SKM-1 (cell line): ENCODE results near the gene WFDC9.
"Not testable (repeated sequence)": the region's sequence is repeated elsewhere in the genome, so short reads cannot be mapped to it uniquely, and the experiment has no call there.

Experiments used
- DNase-seq: peaks from one replicate; lab custom pipeline; 2025; ENCODE audit not compliant: unreplicated experiment; lab: John Stamatoyannopoulos, UW

Gene WFDC9

GRCh38 chr20:45593498-45593897 is 37.6 kb downstream of the WFDC9 start:
- no peak for DNase-seq

- no peak for DNase-seq
Observed at GRCh38 chr20:45592574-45593189, 38.4 kb downstream of the WFDC9 start.

GRCh38 chr20:45589725-45590124 is 41.4 kb downstream of the WFDC9 start:
- DNase-seq: no peak

GRCh38 chr20:45588800-45589199 is 42.3 kb downstream of the WFDC9 start:
- DNase-seq: no peak

DNA sequence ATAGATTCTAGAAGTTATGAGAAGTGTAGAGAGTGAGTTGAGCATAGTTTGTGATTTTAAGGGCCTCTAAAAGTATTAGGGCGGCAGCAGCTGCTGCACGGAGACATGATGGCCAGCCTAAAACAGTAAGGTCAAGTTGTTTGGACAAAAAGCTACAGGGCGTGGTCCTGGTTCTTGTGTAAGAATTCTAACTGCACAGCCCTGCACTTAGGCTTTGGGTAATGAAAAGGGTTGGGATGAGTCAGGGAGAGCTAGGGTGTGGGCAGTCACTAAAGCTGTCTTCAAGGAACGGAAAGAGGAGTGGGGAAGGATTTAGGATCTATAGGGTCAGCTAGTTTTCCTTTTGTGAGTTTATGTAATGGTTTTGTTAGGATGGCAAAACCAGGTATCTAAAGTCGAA is 45.1 kb downstream of the WFDC9 start:
- not testable (repeated sequence) for DNase-seq

GRCh38 chr20:45584294-45584693 is 46.8 kb downstream of the WFDC9 start:
- not testable (repeated sequence) for DNase-seq

- no peak for DNase-seq
Observed at GRCh38 chr20:45583502-45583901, 47.6 kb downstream of the WFDC9 start.

GRCh38 chr20:45581702-45582101 is 49.4 kb downstream of the WFDC9 start:
- no peak for DNase-seq

DNA sequence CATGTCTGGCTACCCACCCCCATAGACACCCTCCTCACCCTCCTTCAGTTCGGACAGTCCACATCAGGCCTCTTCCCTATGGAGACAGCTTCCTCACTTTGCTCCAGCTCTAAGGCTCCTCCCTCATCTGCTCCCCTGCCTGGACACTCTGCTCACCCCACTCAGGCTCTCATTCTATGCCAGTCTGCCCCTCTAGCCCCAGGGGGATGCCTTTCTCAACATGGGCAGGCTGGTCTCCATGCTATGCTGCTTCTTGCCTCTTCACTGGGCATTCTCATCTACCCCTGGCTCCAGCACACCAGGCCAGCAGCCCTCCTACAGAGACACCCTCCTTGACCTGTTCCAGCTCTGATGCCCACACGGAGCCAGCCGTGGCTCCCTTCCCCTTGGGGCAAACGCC is 51.9 kb downstream of the WFDC9 start, which contains the start of gene WFDC8:
TSS of gene WFDC8 (minus strand) at position 101 of the 400 bp plus-strand sequence. CDS start at position 64, 37 bp downstream.
- no peak for DNase-seq

GRCh38 chr20:45578231-45578630 is 52.9 kb downstream of the WFDC9 start:
- DNase-seq: no peak

DNA sequence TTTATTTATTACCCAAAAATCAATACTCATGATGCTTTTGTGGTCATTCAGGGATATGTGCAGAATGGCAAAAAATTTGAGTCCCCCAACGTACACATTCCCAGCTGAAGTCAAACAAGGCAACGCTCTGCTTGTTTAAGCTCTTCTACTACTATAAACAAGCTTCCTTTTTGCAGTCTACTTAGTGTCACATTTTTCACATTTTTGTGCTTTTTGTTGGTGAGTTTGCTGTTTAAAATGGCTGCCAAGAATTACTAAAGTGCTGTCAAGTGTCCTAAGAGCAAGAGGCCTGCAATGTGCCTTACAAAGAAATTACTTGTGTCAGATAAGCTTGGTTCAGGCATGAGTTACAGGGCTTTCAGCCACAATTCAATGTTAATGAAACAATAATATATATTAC is 54.1 kb downstream of the WFDC9 start:
- DNase-seq: no peak

GRCh38 chr20:45575931-45576330 is 55.2 kb downstream of the WFDC9 start:
- no peak for DNase-seq

- DNase-seq: not testable (repeated sequence)
Observed at GRCh38 chr20:45569650-45570049, 61.4 kb downstream of the WFDC9 start.

DNA sequence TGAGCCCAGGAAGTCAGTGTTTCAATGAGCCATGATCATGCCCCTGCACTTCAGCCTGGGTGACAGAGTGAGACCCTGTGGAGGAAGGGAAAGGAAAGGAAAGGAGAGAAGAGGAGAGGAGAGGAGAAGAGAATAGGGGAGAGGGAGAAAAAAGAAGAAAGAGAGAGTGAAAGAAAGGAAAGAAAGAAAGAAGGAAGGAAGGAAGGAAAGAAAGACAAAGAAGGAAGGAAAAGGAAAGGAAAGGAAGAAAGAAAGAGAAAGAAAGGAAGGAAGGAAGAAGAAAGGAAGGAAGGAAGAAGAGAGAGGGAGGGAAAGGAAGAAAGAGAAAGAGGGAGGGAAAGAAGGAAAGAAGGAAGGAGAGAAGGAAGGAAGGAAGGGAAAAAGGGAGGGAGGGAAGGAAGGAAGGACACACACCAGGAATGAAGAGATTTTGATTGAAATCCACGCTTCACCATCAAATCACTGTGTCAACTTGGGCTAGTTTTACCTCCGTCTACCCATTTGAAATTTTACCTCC is 66.3 kb downstream of the WFDC9 start:
- DNase-seq: no peak
